GM10847 (cell line): ENCODE results near the gene RBM28.

Source experiments
- POLR2A ChIP-seq: IDR thresholded peaks from 2 replicates; pipeline ENCODE4 v1.6.1; 2011; ENCODE audit not compliant: insufficient read length; ENCODE audit errors: extremely low read depth

The RBM28 gene

GRCh38 chr7:128381161-128381821 is 37.6 kb upstream of the RBM28 start:
- TF ChIP-seq POLR2A: no peak

DNA sequence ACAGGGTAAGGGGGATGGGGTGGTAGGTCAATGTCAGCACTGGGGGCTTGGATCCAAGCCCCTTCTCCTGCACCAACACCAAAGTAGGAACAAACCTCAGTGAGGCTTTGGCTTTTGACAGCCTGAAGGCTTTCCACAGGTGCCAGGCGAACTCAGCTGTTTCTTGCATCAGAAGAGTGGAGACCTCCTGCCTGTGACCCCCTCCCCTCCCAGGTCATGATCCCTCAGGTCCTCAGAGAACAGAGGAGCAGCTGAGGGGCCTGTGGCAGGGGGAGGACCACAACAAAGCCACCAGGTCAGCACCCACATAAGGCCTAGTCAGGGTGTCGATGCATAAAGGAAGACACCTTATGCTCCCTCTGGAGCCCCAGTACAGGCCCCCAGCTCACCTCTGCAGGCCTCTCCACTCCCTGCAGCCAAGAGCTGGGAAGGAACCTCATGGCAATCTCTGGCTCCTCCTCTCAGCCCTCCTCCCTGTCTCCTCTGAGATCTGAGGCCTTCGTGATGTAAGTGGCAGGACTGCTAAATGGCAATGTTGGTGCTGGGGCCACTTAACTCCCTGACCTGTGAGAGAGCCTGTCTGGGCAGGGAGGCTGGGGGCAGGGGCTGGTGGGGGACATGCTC is 36.9 kb upstream of the RBM28 start:
- TF ChIP-seq POLR2A: no peak

DNA sequence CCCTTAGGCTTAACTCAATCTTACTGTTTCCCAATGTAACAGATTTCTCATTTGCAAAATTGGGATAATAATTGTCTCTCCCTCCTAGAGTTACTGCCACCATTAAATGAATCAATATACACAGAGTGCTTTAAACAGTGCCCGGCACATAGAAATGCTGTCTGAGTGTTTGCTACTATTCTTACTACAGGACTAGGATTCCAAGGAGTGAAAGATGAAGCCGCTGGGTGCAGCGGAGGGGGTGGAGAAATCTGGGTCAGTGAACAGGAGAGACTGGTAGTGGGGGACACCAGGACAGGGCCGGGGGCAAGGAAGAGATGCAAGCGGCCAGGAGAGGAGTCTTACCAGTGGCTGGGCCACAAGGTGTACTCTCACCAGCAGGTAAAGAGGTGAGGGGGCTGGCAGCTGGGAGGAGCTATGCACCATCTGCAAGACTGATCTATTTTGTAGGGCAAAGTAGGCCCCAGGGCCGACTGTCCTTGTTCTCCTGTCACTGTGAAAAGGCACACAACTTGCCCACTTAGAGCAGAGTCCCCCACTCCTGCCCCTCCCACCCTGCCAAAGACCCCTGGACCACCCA is 36.3 kb upstream of the RBM28 start:
- no peak for TF ChIP-seq POLR2A

GRCh38 chr7:128378637-128379036 is 34.9 kb upstream of the RBM28 start:
- no peak for TF ChIP-seq POLR2A

DNA sequence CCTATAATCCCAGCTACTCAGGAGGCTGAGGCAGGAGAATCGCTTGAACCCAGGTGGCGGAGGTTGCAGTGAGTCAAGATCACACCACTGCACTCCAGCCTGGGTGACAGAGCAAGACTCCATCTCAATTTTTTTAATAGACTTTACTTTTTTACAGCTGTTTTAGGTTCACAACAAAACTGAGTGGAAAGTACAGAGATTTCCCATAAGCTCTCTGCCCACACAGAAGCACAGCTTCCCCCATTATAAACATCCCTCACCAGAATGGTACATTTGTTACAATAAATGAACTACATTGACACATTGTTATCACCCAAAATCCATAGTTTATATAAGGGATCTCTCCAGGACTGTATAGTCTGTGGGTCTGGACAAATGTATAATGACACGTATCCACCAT is 32.4 kb upstream of the RBM28 start:
- no peak for TF ChIP-seq POLR2A

GRCh38 chr7:128374041-128374440 is 30.3 kb upstream of the RBM28 start:
- no peak for TF ChIP-seq POLR2A

GRCh38 chr7:128373606-128374005 is 29.9 kb upstream of the RBM28 start:
- no peak for TF ChIP-seq POLR2A

GRCh38 chr7:128370491-128370890 is 26.8 kb upstream of the RBM28 start:
- no peak for TF ChIP-seq POLR2A

DNA sequence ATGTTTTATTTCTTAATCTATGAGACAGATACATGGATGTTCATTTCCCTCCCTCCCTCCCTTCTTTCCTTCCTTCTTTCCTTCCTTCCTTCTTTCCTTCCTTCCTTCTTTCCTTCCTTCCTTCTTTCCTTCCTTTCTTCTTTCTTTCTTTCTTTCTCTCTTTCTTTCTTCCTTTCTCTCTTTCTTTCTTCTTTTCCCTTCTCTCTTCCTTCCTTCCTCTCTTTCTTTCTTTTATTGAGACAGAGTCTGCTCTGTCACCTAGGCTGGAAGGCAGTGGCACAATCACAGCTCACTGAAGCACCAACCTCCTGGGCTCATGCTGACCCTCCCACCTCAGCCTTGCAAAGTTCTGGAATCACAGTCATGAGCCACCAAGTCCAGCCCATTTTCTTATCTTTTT is 23.3 kb upstream of the RBM28 start:
- no peak for TF ChIP-seq POLR2A

GRCh38 chr7:128366300-128366699 is 22.6 kb upstream of the RBM28 start:
- no peak for TF ChIP-seq POLR2A

DNA sequence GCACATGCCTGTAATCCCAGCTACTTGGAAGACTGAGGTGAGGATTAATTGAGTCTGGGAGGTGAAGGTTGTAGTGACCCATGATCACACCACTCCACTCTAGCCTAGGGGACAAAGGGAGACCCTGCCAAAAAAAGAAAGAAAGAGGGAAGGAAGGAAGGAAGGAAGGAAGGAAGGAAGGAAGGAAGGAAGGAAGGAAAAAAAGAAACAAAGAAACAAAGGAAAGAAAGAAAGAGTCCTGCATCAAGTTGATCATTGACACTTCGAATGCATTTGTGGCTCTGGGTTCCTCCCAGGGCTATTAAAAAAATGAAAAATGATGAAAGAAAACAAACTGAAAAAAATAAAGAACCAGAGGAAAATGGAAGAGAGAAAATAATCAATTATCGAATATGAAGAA is 21.7 kb upstream of the RBM28 start:
- no peak for TF ChIP-seq POLR2A

DNA sequence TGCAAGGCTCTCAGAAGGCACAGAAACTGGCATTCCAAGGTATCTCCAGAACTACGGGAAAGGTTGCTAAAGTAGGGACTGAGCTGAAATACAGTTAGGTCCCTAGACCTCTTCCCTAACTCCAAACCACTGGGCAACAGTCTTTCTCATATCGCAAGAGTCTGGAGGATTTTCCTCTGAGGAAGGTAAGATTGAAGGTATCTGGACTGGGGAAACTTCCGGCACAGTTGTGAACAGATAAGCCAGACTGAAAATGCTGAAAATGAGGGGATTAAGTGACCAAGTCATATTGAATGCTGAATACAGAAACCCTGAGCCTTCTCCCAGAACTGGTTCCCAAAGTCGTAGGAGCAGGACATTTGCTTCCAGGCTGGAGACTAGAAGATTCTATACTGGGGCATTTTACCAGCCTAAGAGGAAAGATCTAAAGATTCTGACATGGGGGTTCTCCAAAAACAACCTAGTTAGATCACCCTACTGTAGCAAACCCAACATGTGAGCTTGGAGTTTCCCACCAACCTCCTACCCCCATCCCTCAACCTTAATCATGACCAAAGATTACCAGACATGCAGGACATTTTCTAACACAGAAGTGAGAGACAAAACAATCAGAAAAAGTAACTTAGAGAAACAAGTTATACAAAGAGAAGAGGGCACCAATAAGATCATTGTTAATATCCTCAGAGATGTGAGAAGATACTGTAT is 20.6 kb upstream of the RBM28 start:
- TF ChIP-seq POLR2A: no peak

GRCh38 chr7:128363261-128363721 is 19.6 kb upstream of the RBM28 start:
- TF ChIP-seq POLR2A: no peak

DNA sequence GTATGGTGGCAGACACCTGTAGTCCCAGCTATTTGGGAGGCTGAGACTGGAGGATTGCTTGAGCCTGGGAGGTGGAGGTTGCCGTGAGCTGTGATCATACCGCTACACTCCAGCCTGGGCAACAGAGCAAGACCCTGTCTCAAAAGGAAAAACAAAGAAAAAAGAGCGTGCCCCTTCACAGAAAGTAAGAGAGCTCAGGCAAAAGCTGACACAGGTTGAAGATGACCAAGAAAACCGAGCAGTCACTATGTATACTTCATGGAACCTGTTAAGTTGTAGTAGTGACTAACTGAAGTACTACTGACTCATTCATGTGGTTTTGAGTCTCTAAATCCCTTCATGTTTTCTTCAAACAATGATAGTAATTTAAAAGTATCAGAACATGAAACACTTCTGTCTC is 19.0 kb upstream of the RBM28 start:
- TF ChIP-seq POLR2A: no peak

GRCh38 chr7:128361411-128362379 is 18.0 kb upstream of the RBM28 start, which contains the start of gene PRRT4:
Gene PRRT4, minus strand, starts transcription at chr7:128361690.
- no peak for TF ChIP-seq POLR2A

- TF ChIP-seq POLR2A: no peak
Observed at GRCh38 chr7:128360359-128360678, 16.6 kb upstream of the RBM28 start.

DNA sequence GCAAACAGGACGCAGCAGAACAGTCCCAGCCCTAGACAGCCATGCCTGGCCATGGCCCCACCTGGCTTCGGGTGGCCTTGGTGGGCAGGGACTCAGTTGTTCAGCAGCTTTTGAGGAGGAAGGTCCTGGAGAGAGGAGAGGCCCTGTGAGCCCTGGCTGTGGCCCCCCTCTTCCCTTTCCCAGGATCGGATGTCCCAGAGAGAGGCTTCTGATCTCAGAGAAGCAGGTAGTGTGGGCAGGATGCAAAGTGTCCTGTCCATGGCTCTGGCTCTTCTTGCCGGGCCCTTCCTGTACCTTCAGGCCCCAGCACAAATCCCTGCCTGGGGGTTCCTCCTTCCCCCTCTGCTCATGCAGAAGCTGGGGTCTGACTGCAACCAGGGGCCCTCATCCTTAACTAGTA is 16.2 kb upstream of the RBM28 start:
- TF ChIP-seq POLR2A: no peak
